Panc1 (cell line): ENCODE data around the gene CCR9. TPM values are rescaled to one million over a fixed set of nuclear protein-coding genes. Genes with fewer than 3 reads are reported as not detected.

Source experiments
- ATAC-seq: fragments of 200-7000 bp; cut with Tn5 transposase; 2 replicates; pipeline ENCODE4 v1.9.1; 2020; ENCODE audit warnings: mild to moderate bottlenecking, moderate library complexity
- BruUV-seq: library from RNA; stranded (reverse); fragments of 400-500 nt; replicated peaks from 2 replicates; lab custom pipeline; 2021; lab: Mats Ljungman, UMichigan
- CTCF ChIA-PET: fragments of 300-600 bp; sonication (Branson Sonifier 250); formaldehyde crosslinking; loops from one replicate; lab custom pipeline; 2022; ENCODE audit warnings: antibody characterized with exemption; lab: Charles Lee
- POLR2A ChIA-PET: fragments of 300-600 bp; sonication (Branson Sonifier 250); formaldehyde crosslinking; loops from one replicate; lab custom pipeline; 2022; ENCODE audit warnings: antibody characterized with exemption; lab: Charles Lee
- DNase-seq: peaks from one replicate; pipeline ENCODE4 v3.0.0-alpha.2; 2010; ENCODE audit warnings: low read depth, low spot score
- H3K27ac ChIP-seq: 2 replicates; pipeline ENCODE4 v1.5.1; 2011; ENCODE audit warnings: mild to moderate bottlenecking, low read length, inconsistent platforms
- H3K27me3 ChIP-seq: fragments of 200-500 bp; sonication (Bioruptor generic); 2 replicates; pipeline ENCODE4 v1.6.0; 2014; ENCODE audit warnings: low read length, inconsistent platforms; ENCODE audit not compliant: control insufficient read depth, insufficient read depth
- H3K36me3 ChIP-seq: fragments of 200-500 bp; sonication (Bioruptor generic); 2 replicates; pipeline ENCODE4 v1.5.1; 2014; ENCODE audit warnings: inconsistent platforms, mild to moderate bottlenecking, low read length, moderate library complexity; ENCODE audit not compliant: control insufficient read depth, insufficient read depth
- H3K4me1 ChIP-seq: 2 replicates; pipeline ENCODE4 v1.5.1; 2011; ENCODE audit warnings: inconsistent platforms, mild to moderate bottlenecking, low read length, moderate library complexity; ENCODE audit not compliant: control insufficient read depth, insufficient read depth
- H3K4me3 ChIP-seq, 2 experiments: 2 replicates each; pipeline ENCODE4 v1.5.1; 2011 to 2012; ENCODE audit warnings: low read depth in 2 of 2, low read length in 2 of 2, mild to moderate bottlenecking in 2 of 2, inconsistent platforms in 1 of 2, moderate library complexity in 1 of 2
- H3K9me3 ChIP-seq: fragments of 200-500 bp; sonication (Bioruptor generic); 2 replicates; pipeline ENCODE4 v1.5.1; 2014; ENCODE audit warnings: low read depth, mild to moderate bottlenecking, inconsistent platforms, low read length, moderate library complexity; ENCODE audit not compliant: control insufficient read depth, insufficient read depth
- CTCF ChIP-seq: fragments of 450-650 bp; IDR thresholded peaks from 2 replicates; pipeline ENCODE4 v1.5.1; 2017; ENCODE audit warnings: mild to moderate bottlenecking
- POLR2AphosphoS5 ChIP-seq: IDR thresholded peaks from 2 replicates; pipeline ENCODE4 v1.6.1; 2012; ENCODE audit warnings: mild to moderate bottlenecking, low read depth, low read length, moderate library complexity
- SIN3A ChIP-seq: IDR thresholded peaks from 2 replicates; pipeline ENCODE4 v1.6.1; 2012; ENCODE audit warnings: low read depth, mild to moderate bottlenecking, low read length, moderate library complexity, borderline replicate concordance; ENCODE audit not compliant: insufficient read depth
- TCF7L2 ChIP-seq: IDR thresholded peaks from 2 replicates; pipeline ENCODE4 v1.6.1; 2011; ENCODE audit warnings: mild to moderate bottlenecking, low read depth, low read length, inconsistent platforms
- in situ Hi-C: cut with HindIII; loops from 2 replicates; pipeline ENCODE4 v1.10.0; 2016; ENCODE audit warnings: low sequenced_read_pairs, low pct_unique_long_range_greater_than_20kb
- intact Hi-C: fragments of 100-400 bp; cut with micrococcal nuclease; formaldehyde crosslinking; loops from one replicate; pipeline ENCODE4 v1.10.0; 2022; ENCODE audit not compliant: unreplicated experiment
- total RNA-seq: library from RNA; stranded (reverse); gene quantifications from one replicate; pipeline ENCODE4 v1.2.1, GENCODE V29; 2021; ENCODE audit not compliant: unreplicated experiment
- TF ChIP-seq, protein P1 (sequence below), 2 experiments: IDR thresholded peaks; 2 replicates each; pipeline ENCODE4 v1.6.1; 2011 to 2012; ENCODE audit warnings: low read depth in 2 of 2, control low read depth in 1 of 2, low read length in 1 of 2, mild to moderate bottlenecking in 1 of 2, moderate library complexity in 1 of 2; ENCODE audit not compliant: insufficient read depth in 1 of 2

CCR9 gene
- total RNA-seq, 1 experiment from 2014 or later = not detected

DNA sequence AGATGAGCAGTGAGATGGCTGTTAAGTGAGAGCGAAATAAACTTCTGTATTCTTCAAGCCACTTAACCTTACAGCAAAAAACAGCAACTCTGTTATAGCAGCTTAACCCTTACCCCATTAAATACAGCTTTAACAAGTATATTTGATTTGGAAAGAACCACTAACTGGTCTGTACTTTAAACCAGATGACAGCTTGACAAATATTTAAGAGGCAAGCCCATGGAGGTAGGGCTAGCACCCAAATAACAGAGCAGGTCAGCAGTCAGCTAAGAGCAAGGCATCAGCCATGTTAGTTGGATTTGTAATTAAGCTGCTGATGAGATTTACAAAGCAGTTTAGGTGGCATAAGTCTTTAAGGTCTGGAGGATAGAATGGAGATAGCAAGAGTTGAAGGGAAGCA is 47.9 kb upstream of the CCR9 start:
- H3K9me3 ChIP-seq = no peaks in the 10 kb centered on the region
- TF ChIP-seq SIN3A = no peak
- TF ChIP-seq, protein P1, sequence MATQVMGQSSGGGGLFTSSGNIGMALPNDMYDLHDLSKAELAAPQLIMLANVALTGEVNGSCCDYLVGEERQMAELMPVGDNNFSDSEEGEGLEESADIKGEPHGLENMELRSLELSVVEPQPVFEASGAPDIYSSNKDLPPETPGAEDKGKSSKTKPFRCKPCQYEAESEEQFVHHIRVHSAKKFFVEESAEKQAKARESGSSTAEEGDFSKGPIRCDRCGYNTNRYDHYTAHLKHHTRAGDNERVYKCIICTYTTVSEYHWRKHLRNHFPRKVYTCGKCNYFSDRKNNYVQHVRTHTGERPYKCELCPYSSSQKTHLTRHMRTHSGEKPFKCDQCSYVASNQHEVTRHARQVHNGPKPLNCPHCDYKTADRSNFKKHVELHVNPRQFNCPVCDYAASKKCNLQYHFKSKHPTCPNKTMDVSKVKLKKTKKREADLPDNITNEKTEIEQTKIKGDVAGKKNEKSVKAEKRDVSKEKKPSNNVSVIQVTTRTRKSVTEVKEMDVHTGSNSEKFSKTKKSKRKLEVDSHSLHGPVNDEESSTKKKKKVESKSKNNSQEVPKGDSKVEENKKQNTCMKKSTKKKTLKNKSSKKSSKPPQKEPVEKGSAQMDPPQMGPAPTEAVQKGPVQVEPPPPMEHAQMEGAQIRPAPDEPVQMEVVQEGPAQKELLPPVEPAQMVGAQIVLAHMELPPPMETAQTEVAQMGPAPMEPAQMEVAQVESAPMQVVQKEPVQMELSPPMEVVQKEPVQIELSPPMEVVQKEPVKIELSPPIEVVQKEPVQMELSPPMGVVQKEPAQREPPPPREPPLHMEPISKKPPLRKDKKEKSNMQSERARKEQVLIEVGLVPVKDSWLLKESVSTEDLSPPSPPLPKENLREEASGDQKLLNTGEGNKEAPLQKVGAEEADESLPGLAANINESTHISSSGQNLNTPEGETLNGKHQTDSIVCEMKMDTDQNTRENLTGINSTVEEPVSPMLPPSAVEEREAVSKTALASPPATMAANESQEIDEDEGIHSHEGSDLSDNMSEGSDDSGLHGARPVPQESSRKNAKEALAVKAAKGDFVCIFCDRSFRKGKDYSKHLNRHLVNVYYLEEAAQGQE (IDR thresholded peaks at IDR 0.05; ENCODE audit: insufficient read depth in 1 of 2, low read depth in 2 of 2, low read length in 1 of 2) = no peak
- TF ChIP-seq POLR2AphosphoS5 = no peak
- TF ChIP-seq TCF7L2 = no peak
- in situ Hi-C loops (no loop called here), intact Hi-C loops (no loop called here)
- ATAC-seq (no peak), DNase-seq (no peak)
- no peaks in the 10 kb centered on the region for H3K27me3 ChIP-seq
- no peak overlapping the region for H3K27ac ChIP-seq
- H3K4me3 ChIP-seq = no peak overlapping the region
- H3K4me1 ChIP-seq = no peaks in the 10 kb centered on the region
- ChIA-PET CTCF (no interaction called here), POLR2A (no interaction called here)
- no peaks in the 10 kb centered on the region; the same call in 1 of the 2 replicates for H3K36me3 ChIP-seq
- no TSS peak for BruUV-seq

DNA sequence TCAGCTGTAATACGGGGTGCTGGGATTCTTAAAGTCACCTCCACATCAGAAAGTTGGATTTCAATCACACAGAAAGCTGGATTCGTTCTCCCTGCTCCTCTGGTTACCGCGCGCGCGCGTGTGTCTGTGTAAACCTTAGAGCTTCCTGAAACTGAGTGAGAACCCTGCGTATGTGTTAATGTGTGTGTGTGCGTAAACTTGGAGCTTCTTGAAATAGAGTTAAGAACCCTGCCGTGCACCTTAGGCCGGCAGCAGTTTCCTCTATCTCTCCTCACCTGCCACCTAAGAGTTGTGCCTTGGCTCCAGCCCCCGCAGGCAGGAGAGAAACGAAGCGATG is 45.0 kb upstream of the CCR9 start:
- H3K36me3 ChIP-seq = no peaks in the 10 kb centered on the region; the same call in 1 of the 2 replicates
- in situ Hi-C loops (no loop called here), intact Hi-C loops (no loop called here)
- ChIA-PET POLR2A (interaction anchor here (0.6 kb wide), 1 partner anchor 39 kb away, joined by 3 read pairs; no protein-coding TSS in a partner anchor), CTCF (interaction anchor here (1.1 kb wide), 1 partner anchor 88 kb away, joined by 3 read pairs; no protein-coding TSS in a partner anchor)
- H3K4me1 ChIP-seq = no peaks in the 10 kb centered on the region
- TF ChIP-seq CTCF (no peak), TCF7L2 (no peak), SIN3A (no peak), POLR2AphosphoS5 (no peak)
- TF ChIP-seq, protein P1 (IDR thresholded peaks at IDR 0.05; ENCODE audit: insufficient read depth in 1 of 2, low read depth in 2 of 2, low read length in 1 of 2) = no peak
- no peaks in the 10 kb centered on the region for H3K9me3 ChIP-seq
- peaks cover 3% of the 10 kb centered on the region; the same call in 1 of the 2 replicates for H3K27me3 ChIP-seq
- H3K27ac ChIP-seq = peak overlapping the region; percentile 51
- DNase-seq = no peak
- BruUV-seq = no TSS peak
- H3K4me3 ChIP-seq = peak overlapping the region; percentile 80 to 90
- peak; percentile 62 for ATAC-seq
